Central memory CD8-positive, alpha-beta T cell (primary cell): Measurements from ENCODE around the gene PCDHA1.
"Not testable (repeated sequence)": the region's sequence is repeated elsewhere in the genome, so short reads cannot be mapped to it uniquely, and the experiment has no call there.

Source experiments
- ATAC-seq: fragments of 150-1000 bp; cut with Tn5 transposase; replicated peaks from 2 replicates; pipeline ENCODE4 v1.10.0; 2022; ENCODE audit warnings: mild to moderate bottlenecking, moderate FRiP score, moderate number of reproducible peaks; ENCODE audit not compliant: poor library complexity, severe bottlenecking; ENCODE audit errors: extremely low read depth
- DNase-seq, 2 donors: peaks; one replicate each; pipeline ENCODE4 v3.0.0; 2021; ENCODE audit warnings: low spot score in 2 of 2
- H3K27ac Mint-ChIP-seq: one replicate; pipeline ENCODE4 v1.8.0; 2022; ENCODE audit warnings: low read depth, mild to moderate bottlenecking, moderate library complexity, mixed read lengths
- H3K27me3 Mint-ChIP-seq: one replicate; pipeline ENCODE4 v1.8.0; 2022; ENCODE audit warnings: mixed read lengths
- H3K36me3 Mint-ChIP-seq: one replicate; pipeline ENCODE4 v1.8.0; 2022; ENCODE audit warnings: mild to moderate bottlenecking, moderate library complexity, mixed read lengths; ENCODE audit not compliant: insufficient read depth
- H3K4me1 Mint-ChIP-seq: one replicate; pipeline ENCODE4 v1.8.0; 2022; ENCODE audit warnings: mixed read lengths
- H3K4me3 Mint-ChIP-seq: one replicate; pipeline ENCODE4 v1.8.0; 2022; ENCODE audit warnings: mild to moderate bottlenecking, moderate library complexity, mixed read lengths
- H3K9me3 Mint-ChIP-seq: one replicate; pipeline ENCODE4 v1.8.0; 2022; ENCODE audit warnings: mixed read lengths

The PCDHA1 gene

GRCh38 chr5:140785905-140786686 is at the start of gene PCDHA1:
Gene PCDHA1 (plus strand): TSS chr5:140786140.
- Mint-ChIP-seq H3K27me3 (peaks cover 28% of the 10 kb centered on the region), H3K4me3 (no peak within 1 kb of the TSS), H3K27ac (no peak within 1 kb of the TSS), H3K9me3 (peaks cover 8% of the 10 kb centered on the region), H3K4me1 (no peaks in the 10 kb centered on the region), H3K36me3 (peaks cover 1% of the 10 kb centered on the region)
- DNase-seq (no peak), ATAC-seq (no peak)

GRCh38 chr5:140737486-140737885 is 48.5 kb upstream of the PCDHA1 start:
- Mint-ChIP-seq H3K4me1 (no peaks in the 10 kb centered on the region), H3K4me3 (no peak overlapping the region), H3K27me3 (peaks cover 67% of the 10 kb centered on the region), H3K36me3 (no peaks in the 10 kb centered on the region), H3K27ac (no peak overlapping the region), H3K9me3 (no peaks in the 10 kb centered on the region)
- DNase-seq (no peak), ATAC-seq (no peak)

- no peak for ATAC-seq
- Mint-ChIP-seq H3K9me3 (peaks cover under 1% of the 10 kb centered on the region), H3K27me3 (peaks cover 28% of the 10 kb centered on the region), H3K4me1 (no peaks in the 10 kb centered on the region), H3K27ac (no peak overlapping the region), H3K4me3 (no peak overlapping the region), H3K36me3 (no peaks in the 10 kb centered on the region)
- no peak for DNase-seq
Observed at GRCh38 chr5:140741967-140742366, 44.0 kb upstream of the PCDHA1 start.

DNA sequence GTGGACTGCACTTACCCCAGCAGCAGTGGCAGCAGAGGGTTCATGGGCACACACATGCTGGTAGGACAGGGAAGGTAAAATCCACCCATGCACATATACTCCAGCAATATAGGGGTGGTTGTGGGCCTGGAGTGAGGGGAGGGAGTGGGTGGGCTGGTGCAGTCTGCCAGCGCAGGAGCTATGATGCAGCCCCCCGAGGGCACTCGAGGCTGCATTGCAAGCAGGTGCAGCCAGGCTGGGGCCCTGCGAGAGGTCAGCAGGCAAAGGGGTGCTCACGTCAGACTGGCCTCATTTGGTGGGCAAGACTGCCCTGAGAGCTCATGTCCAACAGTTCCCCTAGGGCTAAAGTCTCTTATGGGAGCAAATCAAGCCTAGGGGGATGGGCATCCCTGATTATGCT is 32.4 kb upstream of the PCDHA1 start:
- DNase-seq (no peak), ATAC-seq (no peak)
- peaks cover 71% of the 10 kb centered on the region for H3K9me3 Mint-ChIP-seq
- no peak overlapping the region for H3K4me3 Mint-ChIP-seq
- H3K27me3 Mint-ChIP-seq, result peaks cover 76% of the 10 kb centered on the region
- H3K27ac Mint-ChIP-seq, result no peak overlapping the region
- no peaks in the 10 kb centered on the region for H3K4me1 Mint-ChIP-seq
- H3K36me3 Mint-ChIP-seq, result peaks cover 1% of the 10 kb centered on the region

- Mint-ChIP-seq H3K4me3 (no peak overlapping the region), H3K36me3 (no peaks in the 10 kb centered on the region), H3K27me3 (no peaks in the 10 kb centered on the region), H3K4me1 (no peaks in the 10 kb centered on the region), H3K27ac (no peak overlapping the region), H3K9me3 (peaks cover 17% of the 10 kb centered on the region)
- ATAC-seq (no peak), DNase-seq (no peak)
Observed at GRCh38 chr5:140764177-140764973, 21.6 kb upstream of the PCDHA1 start.

DNA sequence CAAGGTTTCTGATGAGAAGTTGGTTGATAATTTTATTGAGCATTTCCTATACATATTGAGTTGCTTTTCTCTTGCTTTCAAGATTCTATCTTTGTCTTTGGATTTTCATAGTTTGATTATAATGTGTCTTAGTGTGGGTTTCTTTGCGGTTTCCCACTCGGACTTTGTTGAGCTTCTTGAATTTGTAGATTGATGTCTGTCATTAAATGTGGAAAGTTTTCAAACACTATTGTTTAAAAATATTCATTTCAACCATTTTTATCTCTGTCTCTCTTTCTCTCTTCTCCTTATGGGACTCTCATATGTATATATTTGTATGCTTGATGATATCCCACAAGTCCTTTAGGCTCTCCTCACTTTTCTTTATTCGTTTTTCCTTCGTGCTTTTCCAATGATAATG is 18.5 kb upstream of the PCDHA1 start:
- H3K9me3 Mint-ChIP-seq, result peaks cover 17% of the 10 kb centered on the region

GRCh38 chr5:140780512-140780911 is 5.4 kb upstream of the PCDHA1 start:
- no peak for ATAC-seq
- Mint-ChIP-seq H3K27me3 (peaks cover 33% of the 10 kb centered on the region), H3K4me1 (no peaks in the 10 kb centered on the region), H3K36me3 (no peaks in the 10 kb centered on the region), H3K4me3 (no peak overlapping the region), H3K9me3 (peaks cover 22% of the 10 kb centered on the region), H3K27ac (no peak overlapping the region)
- DNase-seq, result no peak

More for the DNA sequence above, 18.5 kb upstream of the PCDHA1 start:
- no peak overlapping the region for H3K4me3 Mint-ChIP-seq
- H3K27me3 Mint-ChIP-seq, result no peaks in the 10 kb centered on the region
- DNase-seq (no peak), ATAC-seq (no peak)
- H3K36me3 Mint-ChIP-seq, result no peaks in the 10 kb centered on the region
- H3K27ac Mint-ChIP-seq, result no peak overlapping the region
- no peaks in the 10 kb centered on the region for H3K4me1 Mint-ChIP-seq

DNA sequence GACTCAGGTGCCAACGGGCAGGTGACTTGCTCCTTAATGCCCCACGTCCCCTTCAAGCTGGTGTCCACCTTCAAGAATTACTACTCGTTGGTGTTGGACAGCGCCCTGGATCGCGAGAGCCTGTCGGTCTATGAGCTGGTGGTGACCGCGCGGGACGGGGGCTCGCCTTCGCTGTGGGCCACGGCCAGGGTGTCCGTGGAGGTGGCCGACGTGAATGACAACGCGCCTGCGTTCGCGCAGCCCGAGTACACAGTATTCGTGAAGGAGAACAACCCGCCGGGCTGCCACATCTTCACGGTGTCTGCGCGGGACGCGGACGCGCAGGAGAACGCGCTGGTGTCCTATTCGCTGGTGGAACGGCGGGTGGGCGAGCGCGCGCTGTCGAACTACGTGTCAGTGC is 1.5 kb downstream of the PCDHA1 start:
- DNase-seq, H3K36me3 Mint-ChIP-seq, H3K9me3 Mint-ChIP-seq, H3K27ac Mint-ChIP-seq, H3K4me3 Mint-ChIP-seq, H3K4me1 Mint-ChIP-seq, ATAC-seq: not testable (repeated sequence)
- H3K27me3 Mint-ChIP-seq, result peaks cover 40% of the 10 kb centered on the region

DNA sequence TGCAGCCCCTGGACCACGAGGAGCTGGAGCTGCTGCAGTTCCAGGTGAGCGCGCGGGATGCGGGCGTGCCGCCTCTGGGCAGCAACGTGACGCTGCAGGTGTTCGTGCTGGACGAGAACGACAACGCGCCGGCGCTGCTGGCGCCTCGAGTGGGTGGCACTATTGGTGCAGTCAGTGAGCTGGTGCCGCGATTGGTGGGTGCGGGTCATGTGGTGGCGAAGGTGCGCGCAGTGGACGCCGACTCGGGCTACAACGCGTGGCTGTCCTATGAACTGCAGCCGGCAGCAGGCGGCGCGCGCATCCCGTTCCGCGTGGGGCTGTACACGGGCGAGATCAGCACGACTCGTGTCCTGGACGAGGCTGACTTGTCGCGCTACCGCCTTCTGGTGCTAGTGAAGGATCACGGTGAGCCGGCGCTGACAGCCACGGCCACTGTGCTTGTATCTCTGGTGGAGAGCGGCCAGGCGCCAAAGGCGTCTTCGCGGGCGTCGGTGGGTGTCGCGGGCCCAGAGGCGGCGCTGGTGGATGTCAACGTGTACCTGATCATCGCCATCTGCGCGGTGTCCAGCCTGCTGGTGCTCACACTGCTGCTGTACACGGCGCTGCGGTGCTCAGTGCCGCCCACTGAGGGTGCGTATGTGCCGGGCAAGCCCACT is 2.0 kb downstream of the PCDHA1 start:
- H3K4me3 Mint-ChIP-seq, H3K9me3 Mint-ChIP-seq, H3K36me3 Mint-ChIP-seq, ATAC-seq, H3K4me1 Mint-ChIP-seq, H3K27ac Mint-ChIP-seq, DNase-seq: not testable (repeated sequence)
- H3K27me3 Mint-ChIP-seq, result peaks cover 46% of the 10 kb centered on the region

GRCh38 chr5:140791089-140791488 is 5.1 kb downstream of the PCDHA1 start:
- Mint-ChIP-seq H3K4me1 (no peaks in the 10 kb centered on the region), H3K27me3 (peaks cover 39% of the 10 kb centered on the region), H3K27ac (no peak overlapping the region), H3K9me3 (no peaks in the 10 kb centered on the region), H3K4me3 (no peak overlapping the region), H3K36me3 (peaks cover under 1% of the 10 kb centered on the region)
- DNase-seq (no peak), ATAC-seq (no peak)

GRCh38 chr5:140794595-140795258 is 8.8 kb downstream of the PCDHA1 start, which contains the start of gene PCDHA2:
Gene PCDHA2 (plus strand): TSS chr5:140794852.
- no peaks in the 10 kb centered on the region for H3K9me3 Mint-ChIP-seq
- no peak within 1 kb of the TSS for H3K4me3 Mint-ChIP-seq
- no peak for DNase-seq
- no peaks in the 10 kb centered on the region for H3K36me3 Mint-ChIP-seq
- no peaks in the 10 kb centered on the region for H3K4me1 Mint-ChIP-seq
- no peak within 1 kb of the TSS for H3K27ac Mint-ChIP-seq
- H3K27me3 Mint-ChIP-seq, result peaks cover 37% of the 10 kb centered on the region
- ATAC-seq, result no peak

GRCh38 chr5:140795259-140795641 is 9.3 kb downstream of the PCDHA1 start:
- Mint-ChIP-seq H3K4me3 (no peak overlapping the region), H3K36me3 (no peaks in the 10 kb centered on the region), H3K4me1 (no peaks in the 10 kb centered on the region), H3K27ac (no peak overlapping the region), H3K9me3 (no peaks in the 10 kb centered on the region), H3K27me3 (peaks cover 38% of the 10 kb centered on the region)
- DNase-seq (no peak), ATAC-seq (no peak)
